Renal cortical epithelial cell (primary cell): Measurements from ENCODE around the gene PAM. TPM values are rescaled to one million over a fixed set of nuclear protein-coding genes. Genes with fewer than 3 reads are reported as not detected.
"Not testable (repeated sequence)": the region's sequence is repeated elsewhere in the genome, so short reads cannot be mapped to it uniquely, and the experiment has no call there.

ENCODE experiments used
- DNase-seq: peaks from one replicate; pipeline ENCODE4 v3.0.0-alpha.2; 2011; ENCODE audit warnings: low read depth
- total RNA-seq: library from RNA; depleted of rRNA; stranded (reverse); fragments of >200 nt; gene quantifications from 2 replicates; pipeline ENCODE4 v1.2.3, GENCODE V29; 2014

PAM gene
- total RNA-seq, 1 donor from 2014 or later = 963 TPM

DNA sequence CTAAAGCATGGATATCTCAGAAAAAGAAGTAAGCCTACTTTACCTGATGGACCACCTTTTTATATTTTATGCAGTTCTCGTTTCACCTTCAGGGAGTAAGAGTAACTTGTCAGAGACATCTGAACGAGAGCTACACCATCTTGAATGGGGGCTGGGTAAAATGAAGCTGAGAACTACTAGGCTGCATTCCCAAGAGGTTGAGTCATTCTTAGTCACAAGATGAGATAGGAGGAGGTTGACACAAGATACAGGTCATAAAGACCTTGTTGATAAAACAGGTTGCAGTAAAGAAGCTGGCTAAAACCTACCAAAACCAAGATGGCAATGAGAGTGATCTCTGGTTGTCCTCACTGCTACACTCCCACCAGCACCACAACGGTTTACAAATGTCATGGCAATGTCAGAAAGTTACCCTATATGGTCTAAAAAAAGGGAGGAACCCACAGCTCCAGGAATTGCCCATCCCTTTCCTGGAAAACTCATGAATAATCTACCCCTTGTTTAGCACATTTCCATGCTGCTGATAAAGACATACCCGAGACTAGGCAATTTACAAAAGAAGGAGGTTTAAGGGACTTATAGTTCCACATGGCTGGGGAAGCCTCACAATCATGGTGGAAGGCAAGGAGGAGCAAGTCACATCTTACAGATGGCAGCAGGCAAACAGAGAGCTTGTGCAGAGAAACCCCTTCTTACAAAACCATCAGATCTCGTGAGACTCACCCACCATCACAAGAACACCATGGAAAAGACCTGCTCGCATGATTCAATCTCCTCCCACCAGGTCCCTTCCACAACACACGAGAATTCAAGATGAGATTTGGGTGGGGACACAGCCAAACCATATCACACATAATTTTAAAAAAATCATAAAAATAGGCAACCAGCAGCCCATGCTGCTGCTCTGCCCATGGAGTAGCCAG lies 302.4 kb downstream of the PAM start:
- peak; percentile 64 for DNase-seq

DNA sequence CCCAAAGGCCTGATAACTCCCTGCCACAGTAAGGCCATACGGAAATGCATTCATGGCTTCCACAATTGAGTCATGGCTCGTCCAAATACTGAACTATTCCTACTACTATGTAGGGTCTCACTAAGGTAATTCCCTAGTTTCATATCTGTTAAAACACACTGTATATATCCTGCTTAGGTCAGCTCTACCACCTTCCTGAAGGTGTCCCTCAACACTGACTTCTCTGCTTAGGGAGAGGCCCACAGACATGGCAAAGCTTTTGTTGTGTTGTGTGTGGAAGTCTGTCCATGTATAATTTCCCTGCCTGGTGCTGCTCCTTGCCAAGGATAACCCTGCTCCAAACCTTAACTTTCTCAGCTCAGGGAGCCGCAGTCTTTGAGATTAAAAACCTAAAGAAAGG lies 304.4 kb downstream of the PAM start:
- no peak for DNase-seq

DNA sequence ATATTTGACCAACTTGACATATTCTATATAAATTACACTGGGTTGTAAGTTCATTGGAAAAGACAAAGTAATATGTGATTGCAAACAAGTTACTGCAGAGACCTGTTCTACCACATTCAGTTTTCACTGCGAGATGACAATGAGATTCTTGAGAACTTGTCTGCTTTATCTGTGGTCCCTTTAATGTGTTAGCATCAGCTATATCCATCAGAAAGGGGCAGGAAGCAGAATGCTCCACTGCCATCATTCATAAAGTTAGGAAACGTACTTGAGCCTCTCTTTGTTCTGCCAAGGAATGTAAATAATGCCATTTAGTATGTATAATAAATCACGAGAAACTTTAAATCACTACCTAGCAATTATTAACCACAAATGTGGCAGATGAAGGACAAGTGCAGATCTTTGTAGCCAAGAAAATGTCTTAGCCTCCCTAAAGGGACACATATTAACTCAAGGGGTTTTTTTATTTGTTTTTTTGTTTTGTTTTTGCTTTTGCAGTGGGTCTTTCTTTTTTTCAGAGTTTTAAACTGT lies 305.4 kb downstream of the PAM start:
- DNase-seq = peak; percentile 38

DNA sequence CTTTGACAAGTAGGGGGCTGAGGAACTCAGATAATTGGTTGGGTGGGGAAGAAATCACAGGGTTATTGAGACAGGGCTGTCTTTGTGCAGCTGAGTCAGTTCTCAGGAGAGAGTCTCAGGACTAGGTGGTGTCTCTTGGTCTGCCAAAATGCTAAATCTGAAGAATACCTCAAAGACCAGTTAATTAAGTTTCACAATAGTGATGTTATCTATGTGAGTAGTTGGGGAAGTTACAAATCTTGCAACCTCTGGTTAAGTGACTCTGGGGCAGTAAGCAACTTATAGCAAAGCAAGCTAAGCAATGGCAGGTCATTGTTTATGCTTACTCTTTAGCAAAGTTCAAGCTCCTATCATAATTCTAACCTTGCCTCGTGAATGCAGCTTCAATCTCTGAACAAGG lies 311.2 kb downstream of the PAM start:
- DNase-seq = no peak

DNA sequence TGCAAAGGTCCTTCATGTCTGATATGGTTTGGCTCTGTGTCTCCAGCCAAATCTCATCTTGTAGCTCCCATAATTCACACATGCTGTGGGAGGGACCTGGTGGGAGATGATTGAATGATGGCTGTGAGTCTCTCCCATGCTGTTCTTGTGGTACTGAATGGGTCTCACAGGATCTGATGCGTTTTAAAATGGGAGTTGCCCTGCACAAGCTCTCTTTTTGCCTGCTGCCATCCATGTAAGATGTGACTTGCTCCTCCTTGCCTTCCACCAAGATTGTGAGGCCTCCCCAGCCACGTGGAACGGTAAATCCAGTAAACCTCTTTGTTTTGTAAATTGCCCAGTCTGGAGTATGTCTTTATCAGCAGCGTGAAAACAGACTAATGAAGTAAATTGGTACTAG lies 318.4 kb downstream of the PAM start:
- not testable (repeated sequence) for DNase-seq

DNA sequence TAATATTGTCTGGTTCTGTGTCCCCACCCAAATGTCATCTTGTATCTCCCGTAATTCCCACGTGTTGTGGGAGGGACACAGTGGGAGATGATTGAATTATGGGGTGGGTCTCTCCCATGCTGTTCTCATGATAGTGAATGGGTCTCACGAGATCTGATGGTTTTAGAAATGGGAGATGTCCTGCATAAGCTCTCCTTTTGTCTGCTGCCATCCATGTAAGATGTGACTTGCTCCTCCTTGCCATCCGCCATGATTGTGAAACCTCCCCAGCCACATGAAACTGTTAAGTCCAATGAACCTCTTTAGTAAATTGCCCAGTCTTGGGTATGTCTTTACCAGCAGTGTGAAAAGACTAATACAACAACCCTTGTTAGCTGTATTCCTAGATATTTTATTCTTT lies 320.3 kb downstream of the PAM start:
- DNase-seq = no peak
